Measurements from ENCODE around the gene RTN4RL1. TPM values are rescaled to one million over a fixed set of nuclear protein-coding genes. Genes with fewer than 3 reads are reported as not detected.

Gene RTN4RL1
- total and polyA plus RNA-seq, 2 of the 4 experiments (the other 2 are of a cell fraction) = under 0.01 to 0.03 TPM

- Histone ChIP-seq H3K4me2 (ENCODE audit: low read depth, low read length) (peak overlapping the region; percentile 4; the same call in 1 of the 2 replicates), H4K20me1 (ENCODE audit: insufficient read depth, low read length) (no peaks in the 10 kb centered on the region), H3K14ac (replicated peaks; ENCODE audit: low read depth, low read length) (peak overlapping the region; percentile 81), H3K27ac (ENCODE audit: insufficient read depth, low read length) (peak overlapping the region; percentile 92), H2BK5ac (ENCODE audit: low read depth, low read length, poor library complexity, severe bottlenecking) (peak overlapping the region; percentile 98), H3K9me1 (ENCODE audit: insufficient read depth, low read length) (peaks cover 56% of the 10 kb centered on the region), H3K36me3 (ENCODE audit: control insufficient read depth, insufficient read depth, low read length) (peaks cover 30% of the 10 kb centered on the region), H3K56ac (ENCODE audit: extremely low read depth, insufficient read depth, low read length) (peak overlapping the region; percentile 63), H3K4me3 (ENCODE audit: insufficient read depth, low read depth, low read length) (no peak overlapping the region), H4K91ac (ENCODE audit: insufficient read depth, low read depth, low read length) (peak overlapping the region; percentile 97), H2AK5ac (ENCODE audit: low read depth, low read length) (peak overlapping the region; percentile 98), H3K9me3 (ENCODE audit: control insufficient read depth, insufficient read depth, low read length) (no peaks in the 10 kb centered on the region), H2BK20ac (ENCODE audit: low read depth, low read length) (peak overlapping the region; percentile 78), H4K5ac (ENCODE audit: low read depth, low read length) (peak overlapping the region; percentile 94), H3K27me3 (ENCODE audit: control insufficient read depth, insufficient read depth, low read length) (no peaks in the 10 kb centered on the region), H2AK9ac (replicated peaks; ENCODE audit: low read depth, low read length, poor library complexity) (peak overlapping the region; percentile 83), H2BK120ac (ENCODE audit: low read depth, low read length) (peak overlapping the region; percentile 99), H3K4ac (ENCODE audit: low read depth, low read length) (peak overlapping the region; percentile 95), H3K79me1 (ENCODE audit: low read depth in 1 of 2, low read length in 2 of 2) (peaks cover 33 to 73% of the 10 kb centered on the region in 2 experiments), H4K8ac (ENCODE audit: low read depth in 2 of 2, low read length in 2 of 2) (peak overlapping the region; percentile 92 to 99), H3K9ac (ENCODE audit: low read depth, low read length) (peak overlapping the region; percentile 62), H2AFZ (replicated peaks; ENCODE audit: low read length, poor library complexity) (peak overlapping the region; percentile 52), H3K18ac (ENCODE audit: low read depth, low read length) (peak overlapping the region; percentile 65), H2BK15ac (ENCODE audit: low read depth, low read length) (peak overlapping the region; percentile 60), H3K23ac (ENCODE audit: low read depth, low read length) (peak overlapping the region; percentile 93), H3K4me1 (ENCODE audit: control insufficient read depth, insufficient read depth, low read length) (peaks cover 67% of the 10 kb centered on the region)
- CTCF ChIA-PET = interaction anchor here (0.6 to 2.2 kb wide), 6 partner anchors 10 to 176 kb away, joined by 3 to 8 read pairs (median 4); no protein-coding TSS in a partner anchor
- in situ Hi-C loops (cut with MboI; ENCODE audit: low sequenced_read_pairs) (loop anchor here (5.0 to 10.0 kb wide), 2 partner anchors 106 to 179 kb away; no protein-coding TSS in a partner anchor), dilution Hi-C loops (cut with HindIII; ENCODE audit: low sequenced_read_pairs, unreplicated experiment) (no loop called here), intact Hi-C loops (cut with micrococcal nuclease) (loop anchor here (1.0 kb wide), 1 partner anchor 176 kb away; no protein-coding TSS in a partner anchor)
- ATAC-seq (ENCODE audit: low read depth) = peak; percentile 3
- BruUV-seq (replicated peaks) = no TSS peak
- POLR2A ChIA-PET (ENCODE audit: unreplicated experiment) = interaction anchor here (0.7 kb wide), 1 partner anchor 18 kb away, joined by 6 read pairs; no protein-coding TSS in a partner anchor
- 9% methylated on average over 7 of the region's 15 CpGs; no CpG with 5 or more reads in 1 of the 2 experiments for WGBS, 2 experiments (ENCODE audit: extremely low coverage in 2 of 2, insufficient read length in 1 of 2)
- DNase-seq = peak; percentile 90
- TF ChIP-seq RAD21 (IDR thresholded peaks at IDR 0.05; ENCODE audit: low read length) (no peak; the same call in 1 of the 2 replicates), NFE2L2 (IDR thresholded peaks at IDR 0.05; ENCODE audit: low read depth, low read length) (no peak), RCOR1 (IDR thresholded peaks at IDR 0.05; ENCODE audit: insufficient replicate concordance, low read length) (no peak), RFX5 (IDR thresholded peaks at IDR 0.05; ENCODE audit: low read depth, low read length) (no peak), CHD1 (IDR thresholded peaks at IDR 0.05; ENCODE audit: low read depth, low read length) (peak; percentile 78; the same call in 1 of the 2 replicates), POLR2A (IDR thresholded peaks at IDR 0.05; ENCODE audit: low read depth, low read length) (no peak), ELK1 (IDR thresholded peaks at IDR 0.05; ENCODE audit: borderline replicate concordance, low read depth, low read length) (no peak), FOS (IDR thresholded peaks at IDR 0.05; ENCODE audit: low read depth, low read length) (peak; percentile 47), BHLHE40 (IDR thresholded peaks at IDR 0.05; ENCODE audit: low read depth, low read length) (peak; percentile 68), SMC3 (IDR thresholded peaks at IDR 0.05; ENCODE audit: low read depth, low read length) (no peak), CEBPB (IDR thresholded peaks at IDR 0.05; ENCODE audit: low read depth, low read length) (no peak), MAFK (IDR thresholded peaks at IDR 0.05; ENCODE audit: low read depth, low read length) (peak; percentile 21; the same call in 1 of the 2 replicates), MXI1 (IDR thresholded peaks at IDR 0.05; ENCODE audit: borderline replicate concordance, low read depth, low read length) (no peak), CTCF (conservative IDR thresholded peaks at IDR 0.05; ENCODE audit: low read depth, low read length) (no peak), USF2 (IDR thresholded peaks at IDR 0.05; ENCODE audit: low read depth, low read length) (no peak)
These were observed 43.5 kb upstream of the RTN4RL1 start for GRCh38 chr17:2068519-2069051.
